Mammary epithelial cell (primary cell): ENCODE data around the gene PRDX5.

ENCODE experiments used
- EZH2 ChIP-seq: IDR thresholded peaks from 2 replicates; pipeline ENCODE4 v1.6.1; 2012; ENCODE audit warnings: low read length, inconsistent platforms, borderline replicate concordance
- TF ChIP-seq, protein P1 (sequence below), 2 donors: IDR thresholded peaks in 1 of 2; conservative IDR thresholded peaks in 1 of 2; 2 replicates each; pipeline ENCODE4 v1.5.1; 2011 to 2012; ENCODE audit warnings: inconsistent platforms in 2 of 2, low read length in 2 of 2, mild to moderate bottlenecking in 2 of 2, control low read depth in 1 of 2, low read depth in 1 of 2; ENCODE audit not compliant: insufficient read depth in 1 of 2; ENCODE audit errors: extremely low read depth in 1 of 2

DNA sequence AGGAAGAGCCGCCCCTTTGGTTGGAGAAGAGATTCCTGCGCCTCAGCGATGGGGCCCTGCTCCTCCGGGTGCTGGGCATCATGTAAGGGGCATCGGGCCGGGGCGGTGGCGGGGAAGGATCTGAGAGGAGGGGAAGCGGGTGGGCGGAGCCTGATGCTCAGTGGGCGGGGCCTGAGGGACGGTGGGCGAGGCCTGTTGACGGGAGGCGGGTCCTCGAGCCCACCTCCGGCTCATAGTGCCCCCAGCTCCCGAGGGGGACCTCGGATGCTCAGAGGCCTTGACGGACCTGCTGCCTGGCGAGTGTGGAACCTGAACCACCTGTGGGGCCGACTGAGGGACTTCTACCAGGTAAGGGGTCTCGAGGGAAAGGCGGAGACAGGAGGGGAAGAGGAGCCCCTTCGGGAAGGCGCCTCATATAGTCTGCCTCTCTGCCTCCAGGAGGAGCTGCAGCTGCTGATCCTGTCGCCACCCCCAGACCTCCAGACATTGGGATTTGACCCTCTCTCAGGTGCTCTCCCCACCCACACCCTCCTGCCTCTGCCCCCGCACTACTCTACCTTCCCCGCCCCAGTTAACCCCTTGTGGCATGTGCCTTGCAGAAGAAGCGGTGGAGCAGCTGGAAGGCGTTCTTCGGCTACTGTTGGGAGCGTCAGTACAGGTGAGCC lies 22.9 kb downstream of the PRDX5 start:
- TF ChIP-seq, protein P1, sequence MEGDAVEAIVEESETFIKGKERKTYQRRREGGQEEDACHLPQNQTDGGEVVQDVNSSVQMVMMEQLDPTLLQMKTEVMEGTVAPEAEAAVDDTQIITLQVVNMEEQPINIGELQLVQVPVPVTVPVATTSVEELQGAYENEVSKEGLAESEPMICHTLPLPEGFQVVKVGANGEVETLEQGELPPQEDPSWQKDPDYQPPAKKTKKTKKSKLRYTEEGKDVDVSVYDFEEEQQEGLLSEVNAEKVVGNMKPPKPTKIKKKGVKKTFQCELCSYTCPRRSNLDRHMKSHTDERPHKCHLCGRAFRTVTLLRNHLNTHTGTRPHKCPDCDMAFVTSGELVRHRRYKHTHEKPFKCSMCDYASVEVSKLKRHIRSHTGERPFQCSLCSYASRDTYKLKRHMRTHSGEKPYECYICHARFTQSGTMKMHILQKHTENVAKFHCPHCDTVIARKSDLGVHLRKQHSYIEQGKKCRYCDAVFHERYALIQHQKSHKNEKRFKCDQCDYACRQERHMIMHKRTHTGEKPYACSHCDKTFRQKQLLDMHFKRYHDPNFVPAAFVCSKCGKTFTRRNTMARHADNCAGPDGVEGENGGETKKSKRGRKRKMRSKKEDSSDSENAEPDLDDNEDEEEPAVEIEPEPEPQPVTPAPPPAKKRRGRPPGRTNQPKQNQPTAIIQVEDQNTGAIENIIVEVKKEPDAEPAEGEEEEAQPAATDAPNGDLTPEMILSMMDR (conservative IDR thresholded peaks at IDR 0.05 in 1 of 2, IDR thresholded peaks at IDR 0.05 in 1 of 2; ENCODE audit: extremely low read depth in 1 of 2, insufficient read depth in 1 of 2, low read depth in 1 of 2, low read length in 2 of 2), result no peak
- no peak for TF ChIP-seq EZH2
